ENCODE results near the gene SIAE. TPM values are rescaled to one million over a fixed set of nuclear protein-coding genes. Genes with fewer than 3 reads are reported as not detected.
"Not testable (repeated sequence)": the region's sequence is repeated elsewhere in the genome, so short reads cannot be mapped to it uniquely, and the experiment has no call there.

Gene SIAE
- total and polyA plus RNA-seq, 10 donors, result 4.7 to 15.3 (median 10.7) TPM

DNA sequence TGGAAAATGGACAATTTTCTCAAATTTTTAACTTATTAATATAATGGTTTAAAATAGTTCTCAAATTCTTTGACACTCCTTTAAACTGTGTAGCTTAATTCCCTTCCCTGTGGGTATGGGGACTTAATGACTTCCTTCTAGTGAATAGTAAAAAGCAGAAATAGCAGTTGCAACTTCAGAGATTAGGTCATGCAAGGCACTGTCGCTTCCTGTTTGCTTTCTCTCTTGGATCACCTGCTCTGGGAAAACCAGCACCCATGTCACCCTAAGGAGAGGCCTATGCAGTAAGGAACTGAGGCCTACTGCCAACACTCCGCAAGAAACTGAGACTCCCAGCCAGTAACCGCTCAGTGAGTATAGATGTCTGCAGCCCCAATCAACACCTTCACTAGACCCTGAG, 67.8 kb downstream of the SIAE start:
- 51 to 72% (median 66%) methylated on average over 3 of the region's 3 CpGs for WGBS, 5 donors
- TF ChIP-seq CTCF (IDR thresholded peaks at IDR 0.05 in 8 of 11, conservative IDR thresholded peaks at IDR 0.05 in 3 of 11) (no peak), POLR2A (IDR thresholded peaks at IDR 0.05) (no peak), POLR2AphosphoS5 (IDR thresholded peaks at IDR 0.05) (no peak)
- DNase-seq, result no peak
- Histone ChIP-seq H3K27me3 (replicated peaks in 1 of 7) (no peaks in the 10 kb centered on the region), H3K27ac (no peak overlapping the region), H3K4me1 (peaks cover 0 to 8% (median 0%) of the 10 kb centered on the region in 6 donors), H3K36me3 (no peaks in the 10 kb centered on the region), H3K9me3 (no peaks in the 10 kb centered on the region), H3K4me3 (no peak overlapping the region)
- intact Hi-C loops (cut with DNase I; ENCODE audit: low total_unique reads), result no loop called here

- DNase-seq; H3K4me1 ChIP-seq; H3K36me3 ChIP-seq; H3K4me3 ChIP-seq; H3K27me3 ChIP-seq (replicated peaks in 1 of 7); intact Hi-C loops (cut with DNase I; ENCODE audit: low total_unique reads); H3K9me3 ChIP-seq; H3K27ac ChIP-seq: not testable (repeated sequence)
- 66 to 97% (median 87%) methylated on average over 3 of the region's 3 CpGs for WGBS, 5 donors
Observed at GRCh38 chr11:124602723-124603122, 70.8 kb downstream of the SIAE start.

DNA sequence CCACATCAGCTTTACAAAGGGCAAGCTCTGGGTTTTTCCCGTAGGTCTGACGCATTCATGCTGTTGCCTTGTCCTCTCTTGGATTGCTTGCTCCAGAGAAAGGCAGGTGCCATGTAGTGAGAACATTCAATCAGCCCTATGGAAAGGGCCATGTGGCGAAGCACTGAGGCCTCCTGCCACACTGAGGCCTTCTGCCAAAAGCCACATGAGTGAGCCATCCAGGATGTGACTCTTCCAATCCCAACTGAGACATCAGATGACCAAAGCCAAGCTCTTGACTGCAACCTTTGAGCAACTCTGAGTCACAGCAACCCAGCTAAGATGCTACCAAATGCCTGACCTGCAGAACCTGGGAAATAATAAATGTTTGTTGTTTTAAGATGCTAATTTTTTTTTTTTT, 71.3 kb downstream of the SIAE start:
- Histone ChIP-seq H3K27ac (no peak overlapping the region), H3K4me3 (no peak overlapping the region), H3K4me1 (peaks cover 0 to 8% (median 0%) of the 10 kb centered on the region in 6 donors), H3K9me3 (peaks cover 0 to 5% (median 0%) of the 10 kb centered on the region in 8 donors), H3K36me3 (no peaks in the 10 kb centered on the region), H3K27me3 (replicated peaks in 1 of 7) (peaks cover 0 to 13% (median 0%) of the 10 kb centered on the region in 7 donors)
- intact Hi-C loops (cut with DNase I; ENCODE audit: low total_unique reads), result no loop called here
- 72 to 92% (median 85%) methylated on average over 3 of the region's 3 CpGs for WGBS, 5 donors
- DNase-seq, result no peak
- TF ChIP-seq CTCF (IDR thresholded peaks at IDR 0.05 in 8 of 11, conservative IDR thresholded peaks at IDR 0.05 in 3 of 11) (no peak), POLR2AphosphoS5 (IDR thresholded peaks at IDR 0.05) (no peak), POLR2A (IDR thresholded peaks at IDR 0.05) (no peak)

DNA sequence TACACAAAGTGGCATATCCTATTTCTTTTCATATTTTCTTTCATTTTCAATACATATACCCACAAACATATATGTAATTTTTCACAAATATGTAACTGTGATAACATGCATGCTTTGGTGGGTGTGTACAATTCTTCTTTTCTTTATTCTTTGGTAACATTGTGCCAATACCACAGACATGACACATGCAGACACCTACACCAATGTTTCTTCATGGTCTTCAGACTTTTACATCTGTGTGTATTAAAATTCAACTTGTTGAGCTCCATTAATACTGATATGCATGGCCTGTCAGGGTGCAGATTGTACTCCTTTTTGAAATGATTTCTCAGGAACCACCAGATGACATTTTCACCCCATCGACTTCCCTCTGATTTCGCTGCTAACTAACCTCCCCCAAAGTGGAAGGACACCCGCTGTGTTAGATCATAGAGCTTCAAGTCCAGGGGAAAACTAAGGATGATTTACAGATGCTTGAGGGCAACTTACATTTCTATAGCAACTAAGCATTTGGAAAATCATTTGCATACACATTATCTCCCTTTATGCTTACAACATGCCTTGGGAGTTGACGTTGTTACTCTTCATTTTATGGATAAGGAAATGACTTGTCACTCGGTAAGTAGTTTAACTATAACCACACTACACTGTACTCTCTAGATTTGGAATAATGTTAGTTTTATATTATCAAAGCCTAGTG, 72.8 kb downstream of the SIAE start:
- WGBS, 5 donors, result 61 to 78% (median 74%) methylated on average over 5 of the region's 5 CpGs
- peaks cover 0 to 5% (median 0%) of the 10 kb centered on the region in 8 donors for H3K9me3 ChIP-seq
- no peaks in the 10 kb centered on the region for H3K36me3 ChIP-seq
- intact Hi-C loops (cut with DNase I; ENCODE audit: low total_unique reads), result no loop called here
- peaks cover 0 to 18% (median 0%) of the 10 kb centered on the region in 7 donors for H3K27me3 ChIP-seq (replicated peaks in 1 of 7)
- H3K4me1 ChIP-seq, result peaks cover 0 to 5% (median 0%) of the 10 kb centered on the region in 6 donors
- no peak for TF ChIP-seq POLR2AphosphoS5 (IDR thresholded peaks at IDR 0.05)
- no peak for TF ChIP-seq POLR2A (IDR thresholded peaks at IDR 0.05)
- H3K27ac ChIP-seq, result no peak overlapping the region
- DNase-seq, result no peak
- no peak overlapping the region for H3K4me3 ChIP-seq

DNA sequence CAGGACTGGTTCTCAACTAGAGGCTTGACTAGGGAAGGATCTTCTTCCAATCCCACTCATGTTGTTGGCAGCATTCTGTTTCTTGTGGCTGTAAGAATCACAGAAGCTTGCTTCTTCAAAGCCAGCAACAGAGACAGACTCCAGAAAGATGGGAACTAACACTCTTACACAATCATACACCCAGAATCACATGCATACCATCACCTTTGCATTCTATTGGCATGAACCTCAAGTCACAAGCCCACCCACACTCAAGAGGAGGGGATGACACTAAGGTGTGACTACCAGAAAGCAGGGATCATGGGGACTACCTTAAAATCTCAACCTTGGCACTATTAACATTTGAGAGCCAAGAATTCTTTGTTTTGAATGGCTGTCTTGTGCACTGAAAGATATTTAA, 75.9 kb downstream of the SIAE start:
- intact Hi-C loops (cut with DNase I; ENCODE audit: low total_unique reads), result no loop called here
- H3K36me3 ChIP-seq, result no peaks in the 10 kb centered on the region
- H3K4me1 ChIP-seq, result no peaks in the 10 kb centered on the region
- H3K27me3 ChIP-seq (replicated peaks in 1 of 7), result peaks cover 0 to 24% (median 0%) of the 10 kb centered on the region in 7 donors
- TF ChIP-seq POLR2AphosphoS5 (IDR thresholded peaks at IDR 0.05) (no peak), POLR2A (IDR thresholded peaks at IDR 0.05) (no peak), CTCF (IDR thresholded peaks at IDR 0.05 in 8 of 11, conservative IDR thresholded peaks at IDR 0.05 in 3 of 11) (no peak)
- no peak overlapping the region for H3K4me3 ChIP-seq
- no peak for DNase-seq
- H3K27ac ChIP-seq, result no peak overlapping the region
- H3K9me3 ChIP-seq, result peaks cover 0 to 5% (median 0%) of the 10 kb centered on the region in 8 donors

Data from spleen (tissue), 11 donors.